GM21528 (cell line): Measurements from ENCODE around the gene LRIG3.
"Not testable (repeated sequence)": the region's sequence is repeated elsewhere in the genome, so short reads cannot be mapped to it uniquely, and the experiment has no call there.

ENCODE experiments used
- ATAC-seq: cut with Tn5 transposase; IDR thresholded peaks from one replicate; pipeline ENCODE4 v1.9.1; 2021; ENCODE audit warnings: mild to moderate bottlenecking, moderate library complexity; ENCODE audit not compliant: unreplicated experiment, low FRiP score

LRIG3 gene

GRCh38 chr12:58905422-58905821 lies 14.9 kb downstream of the LRIG3 start:
- no peak for ATAC-seq

- not testable (repeated sequence) for ATAC-seq
These were observed 17.6 kb downstream of the LRIG3 start for GRCh38 chr12:58902726-58903125.

- no peak for ATAC-seq
These were observed 18.6 kb downstream of the LRIG3 start for GRCh38 chr12:58901664-58902063.

GRCh38 chr12:58897969-58898368 lies 22.3 kb downstream of the LRIG3 start:
- ATAC-seq = no peak

- no peak for ATAC-seq
These were observed 24.0 kb downstream of the LRIG3 start for GRCh38 chr12:58896278-58896677.

GRCh38 chr12:58895053-58895452 lies 25.3 kb downstream of the LRIG3 start:
- no peak for ATAC-seq

GRCh38 chr12:58894040-58894439 lies 26.3 kb downstream of the LRIG3 start:
- no peak for ATAC-seq

GRCh38 chr12:58893495-58893894 lies 26.8 kb downstream of the LRIG3 start:
- ATAC-seq = no peak

- ATAC-seq = no peak
These were observed 30.7 kb downstream of the LRIG3 start for GRCh38 chr12:58889557-58889956.

- ATAC-seq = no peak
These were observed 32.0 kb downstream of the LRIG3 start for GRCh38 chr12:58888131-58888783.

GRCh38 chr12:58887068-58887467 lies 33.2 kb downstream of the LRIG3 start:
- no peak for ATAC-seq

- ATAC-seq = no peak
These were observed 33.8 kb downstream of the LRIG3 start for GRCh38 chr12:58886474-58886873.

GRCh38 chr12:58884916-58885315 lies 35.4 kb downstream of the LRIG3 start:
- no peak for ATAC-seq

- ATAC-seq = no peak
These were observed 36.5 kb downstream of the LRIG3 start for GRCh38 chr12:58883576-58884334.

GRCh38 chr12:58882826-58883225 lies 37.5 kb downstream of the LRIG3 start:
- no peak for ATAC-seq

- no peak for ATAC-seq
These were observed 38.5 kb downstream of the LRIG3 start for GRCh38 chr12:58881816-58882215.

- no peak for ATAC-seq
These were observed 39.7 kb downstream of the LRIG3 start for GRCh38 chr12:58880639-58881038.

- no peak for ATAC-seq
These were observed 43.0 kb downstream of the LRIG3 start for GRCh38 chr12:58877243-58877743.

- no peak for ATAC-seq
These were observed 46.8 kb downstream of the LRIG3 start for GRCh38 chr12:58873496-58873895.

- ATAC-seq = no peak
These were observed 48.7 kb downstream of the LRIG3 start for GRCh38 chr12:58871556-58871955.

GRCh38 chr12:58870595-58870994 lies 49.7 kb downstream of the LRIG3 start:
- ATAC-seq = no peak

- no peak for ATAC-seq
These were observed 59.5 kb downstream of the LRIG3 start for GRCh38 chr12:58860788-58861240.
